HEK293T (cell line): ENCODE measurements around the gene ATP4B.

Source experiments
- CTBP1 ChIP-seq: fragments of 450-650 bp; IDR thresholded peaks from 2 replicates; pipeline ENCODE4 v1.6.1; 2016; ENCODE audit warnings: borderline replicate concordance
- FOXM1 ChIP-seq: fragments of 450-650 bp; IDR thresholded peaks from 2 replicates; pipeline ENCODE4 v1.6.1; 2017; ENCODE audit warnings: mild to moderate bottlenecking, borderline replicate concordance

DNA sequence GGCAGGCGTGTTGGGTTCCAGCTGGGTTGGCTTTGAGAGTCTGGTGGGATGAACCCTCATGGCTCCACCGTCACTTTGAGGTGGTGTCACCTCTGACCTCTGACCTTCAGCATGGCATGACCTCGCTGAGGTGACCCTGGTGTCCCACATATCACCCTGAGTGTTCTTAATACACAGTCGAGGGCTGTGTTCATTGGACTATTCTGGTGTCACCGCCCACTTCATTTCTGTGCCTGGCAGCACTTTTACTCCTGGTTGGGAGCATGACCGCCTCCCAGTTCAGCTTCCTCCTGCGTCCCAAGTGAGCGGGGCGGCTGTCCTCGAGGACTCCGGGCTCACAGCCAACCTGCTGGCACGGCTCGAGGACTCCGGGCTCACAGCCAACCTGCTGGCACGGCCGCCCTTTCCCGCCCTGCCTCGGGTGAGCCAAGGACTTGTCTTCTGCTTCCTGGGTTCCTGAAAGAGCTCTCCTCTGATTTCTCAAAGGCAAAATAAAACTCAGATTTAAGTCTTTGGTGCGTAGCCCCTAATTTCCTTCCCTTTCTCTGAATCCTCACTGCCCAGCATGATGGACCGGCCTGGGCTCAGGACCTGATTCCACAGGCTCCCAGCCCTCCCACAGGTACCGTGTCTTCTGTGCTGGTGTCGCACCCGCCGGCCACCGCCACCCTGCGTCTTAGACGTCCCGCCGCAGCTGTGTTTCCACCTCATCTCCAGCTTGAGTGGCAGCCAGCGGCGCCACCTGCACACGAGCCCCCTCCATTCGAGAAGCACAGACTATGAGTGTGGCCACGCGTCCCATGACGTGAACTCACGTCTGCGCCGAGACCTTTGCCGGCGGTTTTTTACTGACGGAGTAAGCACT, 10.4 kb downstream of the ATP4B start:
- TF ChIP-seq FOXM1: no peak
- TF ChIP-seq CTBP1: no peak
